ENCODE data around the gene HMCN2.

DNA sequence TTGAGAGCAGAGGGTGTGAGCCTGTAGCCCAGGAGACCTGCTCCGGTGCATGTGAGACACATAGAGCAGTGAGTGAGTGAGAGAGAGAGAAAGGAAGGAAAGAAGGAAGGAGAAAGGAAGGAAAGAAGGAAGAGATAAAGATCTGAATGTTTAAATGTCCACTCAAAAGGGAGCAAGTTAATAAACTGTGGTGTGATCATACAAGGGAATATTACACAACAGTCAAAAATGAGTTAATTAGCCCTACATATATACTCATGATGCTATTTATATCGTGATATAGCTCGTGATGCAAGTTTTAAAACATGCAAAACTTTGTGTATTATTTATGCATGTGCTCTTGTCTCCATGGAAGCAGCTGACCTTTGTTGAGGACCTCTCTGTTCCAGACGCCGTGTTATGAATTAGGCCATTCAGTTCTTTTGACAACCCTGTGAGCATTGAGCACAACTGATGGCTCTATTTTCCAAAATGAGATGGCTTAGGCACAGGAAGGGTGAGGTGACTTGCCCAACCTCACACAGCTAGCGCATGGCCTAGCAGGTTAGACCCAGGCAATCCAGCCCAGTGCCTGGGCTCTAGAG is 70.6 kb downstream of the HMCN2 start:
- TF ChIP-seq EZH2phosphoT487 (IDR thresholded peaks at IDR 0.05; ENCODE audit: insufficient read depth, low read depth) (no peak), EZH2 (IDR thresholded peaks at IDR 0.05; ENCODE audit: insufficient read depth, poor library complexity, severe bottlenecking) (no peak)

All from GM23248 (cell line).